ENCODE data around the gene LRP6.

LRP6 gene

GRCh38 chr12:12191008-12191407 lies 75.8 kb downstream of the LRP6 start (continued):
- TF ChIP-seq ZC3H10 (CRISPR knock-in tag; IDR thresholded peaks at IDR 0.05) (no peak), TCF4 (CRISPR knock-in tag; IDR thresholded peaks at IDR 0.05; ENCODE audit: borderline replicate concordance) (no peak), ZNF70 (CRISPR knock-in tag; IDR thresholded peaks at IDR 0.05) (no peak), CSDC2 (CRISPR knock-in tag; IDR thresholded peaks at IDR 0.05) (no peak)

- TF ChIP-seq ESRRG (CRISPR knock-in tag; IDR thresholded peaks at IDR 0.05), result no peak
- TF ChIP-seq SNAI2 (CRISPR knock-in tag; IDR thresholded peaks at IDR 0.05), result no peak
- no peak for TF ChIP-seq TCF4 (CRISPR knock-in tag; IDR thresholded peaks at IDR 0.05; ENCODE audit: borderline replicate concordance)
- TF ChIP-seq POU6F1 (CRISPR knock-in tag; IDR thresholded peaks at IDR 0.05; ENCODE audit: borderline replicate concordance, low read depth), result no peak
- TF ChIP-seq TSHZ2 (CRISPR knock-in tag; IDR thresholded peaks at IDR 0.05), result no peak
These were observed 76.6 kb downstream of the LRP6 start for GRCh38 chr12:12190087-12190809.

DNA sequence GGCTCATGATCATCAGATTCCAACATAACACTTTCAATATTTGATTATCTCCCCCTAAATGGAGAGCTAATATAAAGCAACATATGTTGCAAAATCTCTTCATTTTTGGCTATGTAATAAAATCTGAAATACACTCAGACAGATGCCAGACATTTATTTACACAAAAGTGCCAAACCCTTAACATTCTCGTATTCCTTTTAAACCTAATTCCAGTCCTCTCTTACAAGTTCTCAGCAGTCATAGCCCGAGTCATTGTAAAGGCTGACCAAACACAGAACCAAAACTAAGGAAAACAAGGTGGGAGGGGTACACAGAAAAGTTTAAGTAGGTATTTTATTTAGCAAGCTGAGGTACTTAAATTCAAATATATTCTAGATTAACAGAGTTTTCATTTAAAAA lies 81.4 kb downstream of the LRP6 start:
- no peak for ATAC-seq
- TF ChIP-seq, protein P1, sequence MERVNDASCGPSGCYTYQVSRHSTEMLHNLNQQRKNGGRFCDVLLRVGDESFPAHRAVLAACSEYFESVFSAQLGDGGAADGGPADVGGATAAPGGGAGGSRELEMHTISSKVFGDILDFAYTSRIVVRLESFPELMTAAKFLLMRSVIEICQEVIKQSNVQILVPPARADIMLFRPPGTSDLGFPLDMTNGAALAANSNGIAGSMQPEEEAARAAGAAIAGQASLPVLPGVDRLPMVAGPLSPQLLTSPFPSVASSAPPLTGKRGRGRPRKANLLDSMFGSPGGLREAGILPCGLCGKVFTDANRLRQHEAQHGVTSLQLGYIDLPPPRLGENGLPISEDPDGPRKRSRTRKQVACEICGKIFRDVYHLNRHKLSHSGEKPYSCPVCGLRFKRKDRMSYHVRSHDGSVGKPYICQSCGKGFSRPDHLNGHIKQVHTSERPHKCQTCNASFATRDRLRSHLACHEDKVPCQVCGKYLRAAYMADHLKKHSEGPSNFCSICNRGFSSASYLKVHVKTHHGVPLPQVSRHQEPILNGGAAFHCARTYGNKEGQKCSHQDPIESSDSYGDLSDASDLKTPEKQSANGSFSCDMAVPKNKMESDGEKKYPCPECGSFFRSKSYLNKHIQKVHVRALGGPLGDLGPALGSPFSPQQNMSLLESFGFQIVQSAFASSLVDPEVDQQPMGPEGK (CRISPR knock-in tag; IDR thresholded peaks at IDR 0.05; ENCODE audit: borderline replicate concordance), result no peak
- TF ChIP-seq GLIS3 (CRISPR knock-in tag; IDR thresholded peaks at IDR 0.05), result no peak
- no peak for TF ChIP-seq TCF4 (CRISPR knock-in tag; IDR thresholded peaks at IDR 0.05; ENCODE audit: borderline replicate concordance)
- no peak for TF ChIP-seq PPARA (CRISPR knock-in tag; IDR thresholded peaks at IDR 0.05; ENCODE audit: borderline replicate concordance)
- no peak for TF ChIP-seq ZFP3 (CRISPR knock-in tag; IDR thresholded peaks at IDR 0.05)
- no peak for TF ChIP-seq ISL1 (CRISPR knock-in tag; IDR thresholded peaks at IDR 0.05)
- TF ChIP-seq ZNF70 (CRISPR knock-in tag; IDR thresholded peaks at IDR 0.05), result no peak
- no peak for TF ChIP-seq ZFP30 (CRISPR knock-in tag; IDR thresholded peaks at IDR 0.05)
- no peak for TF ChIP-seq CSDC2 (CRISPR knock-in tag; IDR thresholded peaks at IDR 0.05)
- no peak for TF ChIP-seq RARB (CRISPR knock-in tag; IDR thresholded peaks at IDR 0.05)

More at GRCh38 chr12:12190087-12190809, 76.6 kb downstream of the LRP6 start:
- no peak for ATAC-seq

DNA sequence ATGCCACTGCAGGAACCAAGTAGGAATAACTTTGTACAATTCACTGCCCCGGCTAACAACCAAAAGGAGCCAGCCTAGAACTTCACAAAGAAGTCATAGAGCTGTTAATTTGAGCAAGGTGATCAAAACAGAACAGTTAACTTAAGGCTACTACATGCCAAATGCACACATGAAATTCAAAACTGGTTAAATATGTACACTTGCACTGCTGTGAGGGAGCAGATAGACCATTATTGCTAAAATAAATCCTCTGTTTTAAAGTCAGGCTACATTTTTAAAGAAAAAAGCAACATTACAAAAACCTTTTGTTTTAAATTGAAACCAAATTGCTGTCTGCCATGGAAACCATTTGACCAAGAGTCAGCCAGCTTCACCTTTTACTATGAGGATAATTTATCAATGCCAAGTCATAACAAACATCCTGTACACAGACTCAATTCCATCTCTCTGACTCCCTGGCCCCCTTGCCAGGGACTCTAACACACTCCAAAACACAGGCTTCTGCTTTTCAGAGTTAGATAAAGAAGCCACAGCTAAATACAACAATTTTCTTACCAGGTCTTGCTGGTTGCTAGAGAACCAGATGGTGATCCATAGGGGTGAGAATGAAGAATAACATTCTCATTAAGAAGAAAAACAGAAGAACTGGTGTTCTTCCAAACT lies 84.0 kb downstream of the LRP6 start:
- peak; percentile 77 for ATAC-seq
- TF ChIP-seq ISL1 (CRISPR knock-in tag; IDR thresholded peaks at IDR 0.05) (no peak), ZNF8 (CRISPR knock-in tag; IDR thresholded peaks at IDR 0.05) (no peak), ARNTL (CRISPR knock-in tag; IDR thresholded peaks at IDR 0.05; ENCODE audit: borderline replicate concordance, low read depth) (no peak), ZFP30 (CRISPR knock-in tag; IDR thresholded peaks at IDR 0.05) (no peak), POU6F1 (CRISPR knock-in tag; IDR thresholded peaks at IDR 0.05; ENCODE audit: borderline replicate concordance, low read depth) (no peak), ESRRG (CRISPR knock-in tag; IDR thresholded peaks at IDR 0.05) (no peak), TCF4 (CRISPR knock-in tag; IDR thresholded peaks at IDR 0.05; ENCODE audit: borderline replicate concordance) (no peak), RARB (CRISPR knock-in tag; IDR thresholded peaks at IDR 0.05) (no peak), ZNF565 (CRISPR knock-in tag; conservative IDR thresholded peaks at IDR 0.05; ENCODE audit: low read depth) (no peak), PPARA (CRISPR knock-in tag; IDR thresholded peaks at IDR 0.05; ENCODE audit: borderline replicate concordance) (no peak), TSHZ2 (CRISPR knock-in tag; IDR thresholded peaks at IDR 0.05) (no peak), GLIS3 (CRISPR knock-in tag; IDR thresholded peaks at IDR 0.05) (no peak), BACH2 (CRISPR knock-in tag; IDR thresholded peaks at IDR 0.05; ENCODE audit: borderline replicate concordance) (no peak), CSDC2 (CRISPR knock-in tag; IDR thresholded peaks at IDR 0.05) (no peak)
- TF ChIP-seq, protein P1 (CRISPR knock-in tag; IDR thresholded peaks at IDR 0.05; ENCODE audit: borderline replicate concordance), result no peak

All from SK-N-SH treated with all-trans-retinoic acid at 6 μM for 48 hours (cell line).